Measurements from ENCODE around the gene FAF2. TPM values are rescaled to one million over a fixed set of nuclear protein-coding genes. Genes with fewer than 3 reads are reported as not detected.

Gene FAF2
- total RNA-seq, 4 donors from 2014 or later = 14.0 to 20.7 (median 14.7) TPM

DNA sequence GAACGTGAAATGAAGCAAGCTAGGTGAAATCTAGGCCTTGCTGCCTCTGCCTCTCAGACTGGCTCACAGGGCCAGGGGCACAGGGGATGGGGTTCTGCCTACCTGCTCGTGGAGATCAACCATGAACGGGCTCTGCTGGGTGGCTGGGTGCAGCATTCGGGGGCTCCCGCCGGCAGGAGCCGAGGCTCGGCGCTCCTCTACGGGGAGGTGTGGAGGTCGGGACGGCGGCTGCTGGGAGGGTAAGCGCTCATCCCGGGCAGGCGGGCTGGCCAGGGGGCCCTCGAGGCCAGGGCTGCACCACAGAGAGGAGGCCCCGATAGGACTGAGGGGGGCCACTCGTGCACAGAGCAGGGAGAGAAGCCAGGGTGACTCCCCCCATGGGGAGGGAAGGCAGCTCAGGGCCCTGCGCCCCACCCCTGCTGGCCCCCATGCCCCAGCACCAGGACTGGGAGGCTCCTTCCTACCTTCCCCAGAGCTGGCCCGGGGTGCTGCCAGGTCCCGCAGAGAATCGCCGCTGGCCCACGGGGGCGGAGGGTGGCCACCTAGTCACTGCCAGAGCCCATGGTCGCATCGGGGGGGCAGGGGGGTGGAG lies 83.8 kb downstream of the FAF2 start:
- no peak for DNase-seq
- Histone ChIP-seq H3K27ac (no peak overlapping the region), H3K4me3 (no peak overlapping the region), H3K27me3 (no peaks in the 10 kb centered on the region), H3K36me3 (peaks cover 0 to 45% of the 10 kb centered on the region in 2 donors), H3K4me1 (peaks cover 30 to 41% of the 10 kb centered on the region in 2 donors), H3K9me3 (no peaks in the 10 kb centered on the region)
- intact Hi-C loops (cut with DNase I; ENCODE audit: low total_unique reads) = no loop called here
- no peak for ATAC-seq
- in situ Hi-C loops (cut with MboI; ENCODE audit: low sequenced_read_pairs in 4 of 4) = loop anchor here in 3 of 4 donors (10.0 to 25.0 kb wide), 4 partner anchors 95 to 480 kb away; partner anchors contain the start of genes UIMC1 (in 2 of the 3), CLTB (in 1 of the 3), FAF2 (in 1 of the 3) and ZNF346 (in 1 of the 3)
- TF ChIP-seq, protein P1, sequence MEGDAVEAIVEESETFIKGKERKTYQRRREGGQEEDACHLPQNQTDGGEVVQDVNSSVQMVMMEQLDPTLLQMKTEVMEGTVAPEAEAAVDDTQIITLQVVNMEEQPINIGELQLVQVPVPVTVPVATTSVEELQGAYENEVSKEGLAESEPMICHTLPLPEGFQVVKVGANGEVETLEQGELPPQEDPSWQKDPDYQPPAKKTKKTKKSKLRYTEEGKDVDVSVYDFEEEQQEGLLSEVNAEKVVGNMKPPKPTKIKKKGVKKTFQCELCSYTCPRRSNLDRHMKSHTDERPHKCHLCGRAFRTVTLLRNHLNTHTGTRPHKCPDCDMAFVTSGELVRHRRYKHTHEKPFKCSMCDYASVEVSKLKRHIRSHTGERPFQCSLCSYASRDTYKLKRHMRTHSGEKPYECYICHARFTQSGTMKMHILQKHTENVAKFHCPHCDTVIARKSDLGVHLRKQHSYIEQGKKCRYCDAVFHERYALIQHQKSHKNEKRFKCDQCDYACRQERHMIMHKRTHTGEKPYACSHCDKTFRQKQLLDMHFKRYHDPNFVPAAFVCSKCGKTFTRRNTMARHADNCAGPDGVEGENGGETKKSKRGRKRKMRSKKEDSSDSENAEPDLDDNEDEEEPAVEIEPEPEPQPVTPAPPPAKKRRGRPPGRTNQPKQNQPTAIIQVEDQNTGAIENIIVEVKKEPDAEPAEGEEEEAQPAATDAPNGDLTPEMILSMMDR (IDR thresholded peaks at IDR 0.05 in 4 of 5, conservative IDR thresholded peaks at IDR 0.05 in 1 of 5) = no peak
- TF ChIP-seq POLR2A (IDR thresholded peaks at IDR 0.05) = no peak

DNA sequence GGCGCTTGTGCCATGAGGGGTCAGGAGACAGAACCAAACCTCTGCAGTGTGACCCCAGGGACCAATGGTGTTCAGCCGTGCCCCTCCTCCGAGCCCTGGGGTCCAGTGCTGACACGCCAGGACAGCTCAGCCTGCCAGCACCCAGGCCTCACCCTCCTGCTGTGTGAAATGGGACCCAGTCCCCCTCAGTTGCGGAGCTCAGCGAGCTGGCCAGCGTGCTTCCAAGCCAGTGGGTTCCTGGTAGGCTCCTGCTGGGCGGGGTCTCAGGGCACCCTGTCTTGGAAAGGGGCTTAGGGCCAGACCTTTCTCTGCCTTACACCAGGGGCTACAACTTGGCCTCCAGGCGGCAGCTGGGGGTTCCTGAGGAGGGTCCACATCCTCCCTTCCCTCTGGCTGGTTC lies 84.6 kb downstream of the FAF2 start:
- DNase-seq = no peak
- TF ChIP-seq POLR2A (IDR thresholded peaks at IDR 0.05) = no peak
- TF ChIP-seq, protein P1 (IDR thresholded peaks at IDR 0.05 in 4 of 5, conservative IDR thresholded peaks at IDR 0.05 in 1 of 5) = no peak
- Histone ChIP-seq H3K27ac (peak overlapping the region; percentile 94 to 100 (median 97)), H3K27me3 (no peaks in the 10 kb centered on the region), H3K4me3 (no peak overlapping the region), H3K4me1 (peaks cover 30 to 41% of the 10 kb centered on the region in 2 donors), H3K9me3 (no peaks in the 10 kb centered on the region), H3K36me3 (peaks cover 0 to 38% of the 10 kb centered on the region in 2 donors)
- in situ Hi-C loops (cut with MboI; ENCODE audit: low sequenced_read_pairs in 4 of 4) (loop anchor here in 3 of 4 donors (10.0 to 25.0 kb wide), 4 partner anchors 95 to 480 kb away; partner anchors contain the start of genes UIMC1 (in 2 of the 3), CLTB (in 1 of the 3), FAF2 (in 1 of the 3) and ZNF346 (in 1 of the 3)), intact Hi-C loops (cut with DNase I; ENCODE audit: low total_unique reads) (no loop called here)
- ATAC-seq = no peak

DNA sequence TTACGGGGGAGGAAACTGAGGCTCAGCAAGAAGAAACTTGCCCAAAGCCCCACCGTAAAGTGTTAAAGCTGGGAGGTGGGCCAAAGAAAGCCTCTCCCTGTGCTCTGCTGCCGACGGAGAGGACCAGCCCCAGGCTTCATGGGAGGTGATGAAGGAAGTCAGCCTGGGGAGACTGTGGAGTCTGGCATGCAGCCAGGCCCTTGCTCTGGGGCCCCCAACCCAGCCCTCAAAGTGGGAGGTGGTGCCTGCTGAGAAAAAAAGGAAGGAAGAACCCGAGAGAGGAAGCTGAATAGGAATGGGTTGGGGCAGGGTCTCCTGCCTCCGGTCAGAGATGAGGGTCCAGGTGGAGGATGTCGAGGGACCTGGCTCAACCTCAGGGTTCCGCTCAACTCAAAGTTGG lies 85.2 kb downstream of the FAF2 start:
- no peak for TF ChIP-seq POLR2A (IDR thresholded peaks at IDR 0.05)
- TF ChIP-seq, protein P1 (IDR thresholded peaks at IDR 0.05 in 4 of 5, conservative IDR thresholded peaks at IDR 0.05 in 1 of 5) = no peak
- Histone ChIP-seq H3K27ac (peak overlapping the region; percentile 94 to 100 (median 97)), H3K4me3 (no peak overlapping the region), H3K4me1 (peaks cover 34 to 44% of the 10 kb centered on the region in 2 donors), H3K9me3 (no peaks in the 10 kb centered on the region), H3K27me3 (no peaks in the 10 kb centered on the region), H3K36me3 (peaks cover 0 to 32% of the 10 kb centered on the region in 2 donors)
- in situ Hi-C loops (cut with MboI; ENCODE audit: low sequenced_read_pairs in 4 of 4) (loop anchor here in 3 of 4 donors (10.0 to 25.0 kb wide), 4 partner anchors 96 to 479 kb away; partner anchors contain the start of genes UIMC1 (in 2 of the 3), CLTB (in 1 of the 3), FAF2 (in 1 of the 3) and ZNF346 (in 1 of the 3)), intact Hi-C loops (cut with DNase I; ENCODE audit: low total_unique reads) (no loop called here)
- no peak for ATAC-seq
- DNase-seq = no peak

DNA sequence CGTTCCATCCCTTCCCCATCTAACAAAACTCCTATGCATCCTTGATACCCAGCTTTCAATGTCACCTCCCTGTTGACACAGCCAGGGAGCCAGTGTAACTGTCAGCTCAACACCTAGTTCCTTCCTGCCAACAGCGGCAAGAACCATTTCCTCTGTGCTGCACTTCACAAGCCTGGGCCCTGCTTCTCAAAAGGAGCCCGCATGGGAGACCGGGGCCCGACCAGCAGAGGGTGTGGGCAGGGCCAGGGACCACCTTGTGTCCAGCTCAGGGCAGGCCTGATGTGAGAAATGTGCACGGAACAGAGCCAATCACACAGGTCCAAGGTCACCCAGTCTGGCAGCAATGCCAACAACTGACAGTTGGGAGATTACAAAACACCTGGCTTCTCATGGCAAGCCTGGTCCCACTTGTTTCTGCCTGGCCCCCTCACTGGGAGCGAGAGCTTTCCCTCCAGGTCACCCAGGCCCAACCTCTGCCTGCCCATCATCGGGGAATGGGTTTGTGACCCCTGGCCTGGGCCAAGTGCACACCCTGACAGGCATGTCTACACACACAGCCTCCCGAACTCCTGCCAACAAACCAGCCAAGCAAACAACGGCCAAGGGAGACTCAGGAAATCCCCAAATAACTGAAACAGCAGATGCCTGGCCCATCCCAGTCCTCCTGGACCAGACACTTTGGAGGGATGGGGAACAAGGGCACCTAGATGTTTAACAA lies 85.9 kb downstream of the FAF2 start:
- DNase-seq = peak in 1 of 2 donors; percentile 68
- no peaks in the 10 kb centered on the region for H3K9me3 ChIP-seq
- intact Hi-C loops (cut with DNase I; ENCODE audit: low total_unique reads) (no loop called here), in situ Hi-C loops (cut with MboI; ENCODE audit: low sequenced_read_pairs in 4 of 4) (loop anchor here in 3 of 4 donors (10.0 to 25.0 kb wide), 4 partner anchors 97 to 478 kb away; partner anchors contain the start of genes UIMC1 (in 2 of the 3), CLTB (in 1 of the 3), FAF2 (in 1 of the 3) and ZNF346 (in 1 of the 3))
- H3K27me3 ChIP-seq = no peaks in the 10 kb centered on the region
- peak overlapping the region in 1 of 4 donors; percentile 97 for H3K4me3 ChIP-seq
- TF ChIP-seq, protein P1 (IDR thresholded peaks at IDR 0.05 in 4 of 5, conservative IDR thresholded peaks at IDR 0.05 in 1 of 5) = no peak
- TF ChIP-seq POLR2A (IDR thresholded peaks at IDR 0.05) = no peak
- H3K36me3 ChIP-seq = peaks cover 0 to 25% of the 10 kb centered on the region in 2 donors
- peaks cover 37 to 50% of the 10 kb centered on the region in 2 donors for H3K4me1 ChIP-seq
- peak overlapping the region; percentile 94 to 100 (median 97) for H3K27ac ChIP-seq
- no peak for ATAC-seq
